ENCODE measurements around the gene PARD3B. TPM values are rescaled to one million over a fixed set of nuclear protein-coding genes. Genes with fewer than 3 reads are reported as not detected.

Gene PARD3B
- total RNA-seq, 1 experiment from 2014 or later, result 3.9 TPM

- DNase-seq (no peak), ATAC-seq (no peak)
- no peak overlapping the region for H3K9ac ChIP-seq (ENCODE audit: low read length)
- H3K9me3 ChIP-seq (ENCODE audit: low read length), result no peaks in the 10 kb centered on the region
- H3K4me2 ChIP-seq (ENCODE audit: low read length), result no peak overlapping the region
- H3K4me3 ChIP-seq (ENCODE audit: low read length), result no peak overlapping the region
- ChIA-PET POLR2A (ENCODE audit: unreplicated experiment) (no interaction called here), CTCF (no interaction called here)
- no peak overlapping the region for H2AFZ ChIP-seq (ENCODE audit: low read length)
- intact Hi-C loops (cut with micrococcal nuclease), result no loop called here
- no peak for TF ChIP-seq EZH2 (IDR thresholded peaks at IDR 0.05; ENCODE audit: low read length, unreplicated experiment)
- no peak for TF ChIP-seq EZH2phosphoT487 (IDR thresholded peaks at IDR 0.05; ENCODE audit: borderline replicate concordance, low read length)
- TF ChIP-seq CTCF (conservative IDR thresholded peaks at IDR 0.05; ENCODE audit: low read depth, low read length), result no peak
- H4K20me1 ChIP-seq (ENCODE audit: low read length), result no peaks in the 10 kb centered on the region
- no peaks in the 10 kb centered on the region for H3K36me3 ChIP-seq (ENCODE audit: low read depth, low read length)
- BruUV-seq (replicated peaks), result no TSS peak
- no peaks in the 10 kb centered on the region for H3K4me1 ChIP-seq (ENCODE audit: insufficient read depth, low read length)
- no peaks in the 10 kb centered on the region for H3F3A ChIP-seq (ENCODE audit: low read length, unreplicated experiment)
- no peaks in the 10 kb centered on the region for H3K79me2 ChIP-seq (ENCODE audit: low read length)
- H3K27me3 ChIP-seq (ENCODE audit: low read length), result no peaks in the 10 kb centered on the region
- H3K9me2 ChIP-seq (replicated peaks; ENCODE audit: low read length), result no peaks in the 10 kb centered on the region
- H3K27ac ChIP-seq (ENCODE audit: low read length), result no peak overlapping the region
Observed at GRCh38 chr2:204982303-204982702, 437.0 kb downstream of the PARD3B start.

- no peaks in the 10 kb centered on the region for H3K36me3 ChIP-seq (ENCODE audit: low read depth, low read length)
- H3K27ac ChIP-seq (ENCODE audit: low read length), result no peak overlapping the region
- no peak overlapping the region for H3K4me2 ChIP-seq (ENCODE audit: low read length)
- H3K4me3 ChIP-seq (ENCODE audit: low read length), result no peak overlapping the region
- H3K9me3 ChIP-seq (ENCODE audit: low read length), result no peaks in the 10 kb centered on the region
- H3K27me3 ChIP-seq (ENCODE audit: low read length), result no peaks in the 10 kb centered on the region
- H3K9me2 ChIP-seq (replicated peaks; ENCODE audit: low read length), result no peaks in the 10 kb centered on the region
- intact Hi-C loops (cut with micrococcal nuclease), result no loop called here
- no TSS peak for BruUV-seq (replicated peaks)
- no peaks in the 10 kb centered on the region for H3K4me1 ChIP-seq (ENCODE audit: insufficient read depth, low read length)
- no peaks in the 10 kb centered on the region for H3K79me2 ChIP-seq (ENCODE audit: low read length)
- ATAC-seq (no peak), DNase-seq (no peak)
- H3K9ac ChIP-seq (ENCODE audit: low read length), result no peak overlapping the region
- no peaks in the 10 kb centered on the region for H4K20me1 ChIP-seq (ENCODE audit: low read length)
- CTCF ChIA-PET, result no interaction called here
- no peaks in the 10 kb centered on the region for H3F3A ChIP-seq (ENCODE audit: low read length, unreplicated experiment)
- TF ChIP-seq EZH2 (IDR thresholded peaks at IDR 0.05; ENCODE audit: low read length, unreplicated experiment) (no peak), EZH2phosphoT487 (IDR thresholded peaks at IDR 0.05; ENCODE audit: borderline replicate concordance, low read length) (no peak), CTCF (conservative IDR thresholded peaks at IDR 0.05; ENCODE audit: low read depth, low read length) (no peak)
- POLR2A ChIA-PET (ENCODE audit: unreplicated experiment), result no interaction called here
- H2AFZ ChIP-seq (ENCODE audit: low read length), result no peak overlapping the region
Observed at GRCh38 chr2:204984518-204984917, 439.2 kb downstream of the PARD3B start.

GRCh38 chr2:204986641-204987040 is 441.4 kb downstream of the PARD3B start:
- H3F3A ChIP-seq (ENCODE audit: low read length, unreplicated experiment), result no peaks in the 10 kb centered on the region
- no peak overlapping the region for H3K27ac ChIP-seq (ENCODE audit: low read length)
- H3K9me3 ChIP-seq (ENCODE audit: low read length), result no peaks in the 10 kb centered on the region
- ATAC-seq, result no peak
- H3K9me2 ChIP-seq (replicated peaks; ENCODE audit: low read length), result no peaks in the 10 kb centered on the region
- intact Hi-C loops (cut with micrococcal nuclease), result no loop called here
- BruUV-seq (replicated peaks), result no TSS peak
- no peak overlapping the region for H2AFZ ChIP-seq (ENCODE audit: low read length)
- ChIA-PET CTCF (no interaction called here), POLR2A (ENCODE audit: unreplicated experiment) (no interaction called here)
- H4K20me1 ChIP-seq (ENCODE audit: low read length), result no peaks in the 10 kb centered on the region
- H3K4me1 ChIP-seq (ENCODE audit: insufficient read depth, low read length), result no peaks in the 10 kb centered on the region
- H3K27me3 ChIP-seq (ENCODE audit: low read length), result no peaks in the 10 kb centered on the region
- DNase-seq, result no peak
- H3K36me3 ChIP-seq (ENCODE audit: low read depth, low read length), result no peaks in the 10 kb centered on the region
- H3K4me2 ChIP-seq (ENCODE audit: low read length), result no peak overlapping the region
- H3K9ac ChIP-seq (ENCODE audit: low read length), result no peak overlapping the region
- no peak overlapping the region for H3K4me3 ChIP-seq (ENCODE audit: low read length)
- no peaks in the 10 kb centered on the region for H3K79me2 ChIP-seq (ENCODE audit: low read length)
- TF ChIP-seq CTCF (conservative IDR thresholded peaks at IDR 0.05; ENCODE audit: low read depth, low read length), result no peak
- no peak for TF ChIP-seq EZH2phosphoT487 (IDR thresholded peaks at IDR 0.05; ENCODE audit: borderline replicate concordance, low read length)
- no peak for TF ChIP-seq EZH2 (IDR thresholded peaks at IDR 0.05; ENCODE audit: low read length, unreplicated experiment)

Data from PC-3 (cell line).